CD4-positive, alpha-beta T cell treated with Interleukin-21 for 1 hour (primary cell): Measurements from ENCODE around the gene TOM1L2.

Experiments used
- DNase-seq: peaks from one replicate; pipeline ENCODE4 v3.0.0-alpha.2; 2020

The TOM1L2 gene

DNA sequence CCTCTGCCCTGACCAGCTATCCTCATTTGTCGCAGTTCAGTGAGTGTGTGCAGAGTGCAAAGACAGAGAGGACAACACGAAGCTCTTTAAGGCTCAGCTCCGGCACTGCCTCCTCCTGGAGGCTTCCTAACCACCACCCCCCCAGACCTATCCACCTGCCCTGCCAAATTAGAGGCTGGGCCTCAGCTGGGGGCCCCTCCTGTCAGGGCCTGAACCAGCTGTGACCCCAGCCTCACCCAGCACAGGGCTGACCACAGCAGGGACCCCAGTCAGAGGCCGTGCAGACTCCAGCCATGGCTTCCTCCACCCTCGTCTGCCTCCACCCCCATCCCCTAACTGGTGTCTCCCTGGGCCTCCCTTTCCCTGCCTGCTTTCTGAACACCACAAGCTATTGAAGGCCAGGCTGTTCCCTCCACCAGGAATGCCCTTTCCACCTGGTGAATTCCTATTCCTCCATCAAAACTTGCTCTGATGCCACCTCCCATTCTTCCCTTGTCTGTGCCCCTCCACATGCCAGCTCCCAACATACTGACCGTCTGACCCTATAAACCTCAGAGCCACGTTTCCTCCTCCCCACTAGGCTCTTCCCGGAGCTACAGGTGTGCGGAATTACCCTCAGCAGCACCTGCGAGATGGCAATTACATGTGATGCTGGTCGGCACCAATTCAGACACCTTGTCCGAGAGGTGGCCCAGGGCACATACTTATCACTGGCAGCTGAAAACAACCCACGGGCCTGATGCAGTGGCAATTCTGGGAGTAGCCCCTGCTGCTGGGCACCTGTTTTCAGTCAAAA, 144.2 kb downstream of the TOM1L2 start:
- no peak for DNase-seq

DNA sequence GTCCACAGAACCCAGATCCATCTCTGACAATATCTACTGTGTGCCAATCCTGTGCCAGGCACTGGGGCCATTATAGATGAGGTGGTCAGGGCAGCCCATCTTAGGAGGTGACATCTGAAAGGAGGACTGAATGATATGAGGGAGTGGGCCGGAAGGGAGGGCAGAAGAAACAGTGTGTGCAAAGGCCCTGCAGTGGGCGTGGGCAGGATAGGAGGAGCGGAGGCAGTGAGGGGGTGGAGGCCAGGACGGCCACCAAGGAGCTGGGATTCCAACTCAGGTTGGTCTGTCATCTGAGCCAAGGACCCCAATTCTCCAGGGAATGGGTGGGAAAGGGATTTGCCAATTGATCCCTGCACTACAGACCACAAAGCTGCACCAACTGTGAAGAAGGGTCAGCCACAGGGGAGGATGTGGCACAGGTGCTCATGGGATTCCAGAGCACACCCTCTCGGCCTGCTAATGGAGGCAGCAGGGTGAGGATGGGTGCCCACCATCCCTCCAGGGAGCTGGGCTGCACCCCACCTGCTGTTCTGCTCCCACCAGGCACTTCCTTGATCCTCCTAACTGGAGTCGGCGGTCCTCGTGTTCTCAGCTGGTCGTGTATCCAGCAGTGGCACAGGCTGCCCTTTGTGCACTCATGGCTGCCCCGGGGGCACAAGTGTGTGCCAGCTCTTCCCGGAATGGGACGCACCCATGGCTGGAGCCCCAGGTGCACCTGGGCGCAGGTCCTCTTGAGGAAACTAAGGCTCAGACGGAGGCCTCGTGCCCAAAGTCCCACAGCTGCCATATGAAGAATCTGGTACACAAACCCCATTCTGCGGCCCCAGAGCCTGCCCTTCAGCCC, 145.0 kb downstream of the TOM1L2 start:
- no peak for DNase-seq

- DNase-seq: no peak
These were observed 145.9 kb downstream of the TOM1L2 start for GRCh38 chr17:17826342-17826713.

- DNase-seq: peak; percentile 22
These were observed 147.2 kb downstream of the TOM1L2 start for GRCh38 chr17:17824783-17825614.

DNA sequence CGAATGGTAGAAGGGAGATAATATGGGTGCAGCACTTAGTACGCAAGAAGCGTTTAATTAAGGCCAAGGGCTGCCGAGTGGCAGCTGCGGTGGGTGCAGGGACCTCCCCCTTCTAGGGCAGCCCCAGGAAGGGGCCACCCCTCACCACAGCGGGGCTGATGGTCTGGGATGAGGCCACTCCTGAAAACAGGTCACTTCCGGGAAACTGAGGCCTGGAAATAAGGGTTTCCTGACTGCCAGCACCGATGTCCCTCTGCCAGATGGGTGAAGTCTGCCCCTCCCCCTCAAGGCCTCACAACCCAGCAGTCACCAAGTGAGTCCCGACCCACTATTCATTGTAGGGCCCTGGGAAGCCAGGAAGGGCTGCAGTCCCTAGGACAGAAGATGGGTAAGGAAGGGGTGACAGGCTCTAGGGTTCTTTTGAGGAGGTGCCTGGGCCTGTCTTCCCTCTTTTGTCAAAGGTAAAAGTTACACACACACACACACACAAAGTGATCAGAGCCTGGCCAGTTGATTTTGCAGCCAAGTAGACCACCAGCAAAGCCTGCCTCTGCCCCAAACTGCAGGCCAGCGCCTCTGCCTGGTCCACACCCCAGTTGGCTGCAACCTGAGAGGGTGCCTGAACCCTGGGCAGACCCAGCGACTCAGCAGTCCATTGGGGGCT, 147.9 kb downstream of the TOM1L2 start:
- DNase-seq: no peak

DNA sequence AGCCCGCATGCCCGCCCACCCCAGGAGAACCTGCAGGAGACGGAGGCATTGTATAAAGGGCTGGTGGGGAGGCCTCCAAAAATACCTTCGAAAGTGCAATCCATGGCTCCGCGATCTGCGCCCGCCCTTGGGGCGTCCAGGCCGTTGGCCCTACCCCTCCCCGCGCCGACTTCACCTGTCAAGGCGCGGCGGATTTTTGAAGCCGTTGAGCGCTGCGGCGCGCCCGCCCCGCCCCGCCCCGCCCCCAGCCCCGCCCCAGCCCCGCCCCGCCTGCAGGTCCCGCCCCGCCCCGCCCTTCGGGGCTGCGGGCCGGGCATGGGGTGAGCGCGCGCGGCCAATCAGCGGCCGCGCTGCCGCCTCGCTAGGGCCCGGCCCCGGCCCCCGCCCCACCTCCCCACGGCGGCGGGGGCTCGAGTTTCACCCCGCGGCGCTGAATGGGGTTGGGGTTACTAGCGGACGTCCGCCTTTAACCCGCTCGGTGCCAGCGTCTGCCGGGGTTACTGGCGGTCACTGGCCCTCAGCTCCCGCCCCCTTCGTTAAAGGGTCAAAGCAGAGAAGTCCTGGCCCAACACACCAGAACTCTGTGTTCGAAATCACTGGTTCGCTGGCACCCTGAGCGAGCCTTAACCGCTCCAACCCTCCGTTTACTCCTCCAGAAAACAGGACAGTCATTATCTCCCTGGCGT, 148.6 kb downstream of the TOM1L2 start:
- peak; percentile 89 for DNase-seq

GRCh38 chr17:17822616-17823015, 149.6 kb downstream of the TOM1L2 start:
- DNase-seq: no peak

- no peak for DNase-seq
These were observed 150.0 kb downstream of the TOM1L2 start for GRCh38 chr17:17822189-17822588.

DNA sequence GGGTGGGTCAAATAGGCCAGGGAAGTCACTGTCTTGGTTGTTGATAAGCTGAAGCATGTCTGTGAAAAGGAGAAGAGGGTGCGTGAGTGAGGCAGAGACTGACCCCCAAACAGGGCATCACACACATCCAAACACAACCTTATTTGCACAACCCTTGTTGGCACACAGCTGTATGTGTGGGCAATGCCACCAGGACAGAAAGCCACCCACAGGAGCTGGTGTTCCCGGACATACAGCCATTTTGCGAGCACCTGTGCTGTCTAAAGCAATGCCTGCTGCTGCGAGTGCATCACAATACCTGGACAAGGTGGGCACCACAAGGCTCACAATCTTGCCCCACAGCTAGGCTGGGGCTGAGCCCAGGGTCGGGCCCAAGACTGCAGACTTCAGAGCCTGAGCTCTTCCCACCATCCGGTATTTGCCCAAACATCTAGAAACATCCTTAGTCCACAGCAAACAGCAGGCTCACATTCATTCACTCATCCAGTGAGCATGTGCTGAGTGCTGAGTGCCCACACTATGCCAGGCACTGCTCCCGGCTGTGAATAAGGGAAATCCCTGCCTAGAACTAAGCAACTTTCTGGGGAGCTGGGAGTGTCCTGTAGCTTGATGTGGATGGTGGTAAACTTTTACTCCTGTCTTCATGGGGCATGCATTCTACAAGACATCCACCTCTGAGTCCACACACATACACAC, 151.6 kb downstream of the TOM1L2 start:
- no peak for DNase-seq

GRCh38 chr17:17820046-17820445, 152.2 kb downstream of the TOM1L2 start:
- no peak for DNase-seq

- peak; percentile 55 for DNase-seq
These were observed 152.6 kb downstream of the TOM1L2 start for GRCh38 chr17:17819561-17819995.

GRCh38 chr17:17819111-17819510, 153.1 kb downstream of the TOM1L2 start:
- DNase-seq: no peak

- no peak for DNase-seq
These were observed 154.1 kb downstream of the TOM1L2 start for GRCh38 chr17:17818088-17818526.

DNA sequence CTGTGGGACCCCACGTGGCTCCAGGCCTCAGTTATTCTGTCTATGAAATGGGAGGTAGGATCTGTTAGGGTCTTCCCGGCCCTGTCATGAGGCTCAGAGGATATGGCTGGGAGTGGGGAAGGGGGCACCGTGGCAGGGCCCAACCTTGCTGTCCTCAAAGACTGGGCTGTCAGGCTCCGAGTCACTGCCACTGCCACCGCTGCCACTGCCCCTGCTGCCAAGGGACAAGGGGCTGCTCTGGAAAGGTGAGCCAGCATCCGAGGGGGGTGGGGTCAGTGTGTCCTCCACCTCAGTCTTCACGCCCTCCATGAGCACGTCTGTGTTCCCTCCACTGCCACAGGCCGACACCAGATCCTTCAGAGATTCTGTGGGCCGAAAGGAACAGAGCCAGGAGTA, 154.7 kb downstream of the TOM1L2 start:
- DNase-seq: no peak

- DNase-seq: no peak
These were observed 155.2 kb downstream of the TOM1L2 start for GRCh38 chr17:17816831-17817551.

- DNase-seq: no peak
These were observed 155.9 kb downstream of the TOM1L2 start for GRCh38 chr17:17816240-17816814.

DNA sequence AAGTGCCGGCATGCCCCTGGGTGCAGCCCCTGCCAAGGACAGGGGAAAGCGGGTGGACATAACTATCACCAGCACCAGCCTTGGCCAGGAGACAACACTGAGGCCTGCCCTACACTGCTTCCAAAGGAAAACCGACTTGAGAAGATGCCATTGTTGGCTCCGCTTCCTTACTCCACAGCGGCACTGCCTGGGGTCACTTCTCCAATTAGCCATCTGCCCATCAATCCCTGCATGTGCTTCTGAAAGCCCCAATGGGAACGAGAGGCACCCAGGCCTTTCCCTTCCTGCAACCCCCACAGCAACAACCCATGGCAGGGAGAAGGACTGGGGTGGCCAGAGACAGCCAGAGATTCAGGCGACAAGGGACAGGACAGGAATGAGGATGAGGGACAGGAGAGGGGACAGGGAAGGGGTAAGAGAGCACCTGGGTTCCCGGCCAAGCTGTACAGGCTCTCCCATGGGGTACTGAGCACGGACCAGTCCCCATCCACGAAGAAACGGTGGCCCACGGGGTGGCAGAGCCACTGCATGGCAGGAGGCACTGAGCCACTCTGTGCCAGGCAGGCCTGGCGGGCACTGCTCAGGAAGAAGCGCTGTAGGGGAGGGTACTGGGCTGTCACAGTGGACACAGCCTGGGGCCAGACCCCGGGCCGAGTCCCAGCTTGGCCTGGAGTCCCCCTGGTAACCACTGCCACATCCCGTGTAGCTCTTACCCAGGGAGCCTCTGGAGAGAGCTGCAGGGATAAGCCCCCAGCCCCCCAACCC, 156.6 kb downstream of the TOM1L2 start:
- no peak for DNase-seq

DNA sequence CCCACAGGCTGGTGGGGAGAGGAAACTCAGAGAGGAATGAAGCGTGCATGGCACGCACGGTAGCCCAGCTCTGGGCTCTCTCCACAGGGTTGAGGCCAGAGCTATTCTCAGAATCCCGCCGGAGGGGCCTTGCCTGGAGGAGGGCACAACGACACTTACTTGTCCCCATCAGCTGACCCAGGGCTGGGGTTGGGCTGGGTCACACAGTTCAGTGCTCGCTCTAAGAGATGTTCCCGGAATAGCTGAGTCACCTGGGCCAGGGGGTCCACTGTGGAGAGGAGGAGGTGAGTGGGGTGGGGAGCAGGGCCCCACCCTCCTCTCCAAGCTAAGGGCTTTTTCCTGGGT, 157.2 kb downstream of the TOM1L2 start:
- DNase-seq: no peak
